ENCODE data around the gene STK16. TPM values are rescaled to one million over a fixed set of nuclear protein-coding genes. Genes with fewer than 3 reads are reported as not detected.

Gene STK16
- total and polyA plus RNA-seq, 4 donors, result 5.8 to 44.3 (median 23.7) TPM

- H3K36me3 ChIP-seq (ENCODE audit: control insufficient read depth in 4 of 4, insufficient read depth in 3 of 4, low read depth in 1 of 4, low read length in 3 of 4), result peaks cover 8 to 45% (median 38%) of the 10 kb centered on the region in 4 donors
- H3K9me3 ChIP-seq (ENCODE audit: control insufficient read depth in 4 of 4, low read length in 3 of 4), result no peaks in the 10 kb centered on the region
- no peak for TF ChIP-seq HNF4A (conservative IDR thresholded peaks at IDR 0.05)
- no peak for TF ChIP-seq EGR1 (IDR thresholded peaks at IDR 0.05; ENCODE audit: low read depth in 2 of 2)
- TF ChIP-seq YY1 (IDR thresholded peaks at IDR 0.05), result no peak
- TF ChIP-seq, protein P1, sequence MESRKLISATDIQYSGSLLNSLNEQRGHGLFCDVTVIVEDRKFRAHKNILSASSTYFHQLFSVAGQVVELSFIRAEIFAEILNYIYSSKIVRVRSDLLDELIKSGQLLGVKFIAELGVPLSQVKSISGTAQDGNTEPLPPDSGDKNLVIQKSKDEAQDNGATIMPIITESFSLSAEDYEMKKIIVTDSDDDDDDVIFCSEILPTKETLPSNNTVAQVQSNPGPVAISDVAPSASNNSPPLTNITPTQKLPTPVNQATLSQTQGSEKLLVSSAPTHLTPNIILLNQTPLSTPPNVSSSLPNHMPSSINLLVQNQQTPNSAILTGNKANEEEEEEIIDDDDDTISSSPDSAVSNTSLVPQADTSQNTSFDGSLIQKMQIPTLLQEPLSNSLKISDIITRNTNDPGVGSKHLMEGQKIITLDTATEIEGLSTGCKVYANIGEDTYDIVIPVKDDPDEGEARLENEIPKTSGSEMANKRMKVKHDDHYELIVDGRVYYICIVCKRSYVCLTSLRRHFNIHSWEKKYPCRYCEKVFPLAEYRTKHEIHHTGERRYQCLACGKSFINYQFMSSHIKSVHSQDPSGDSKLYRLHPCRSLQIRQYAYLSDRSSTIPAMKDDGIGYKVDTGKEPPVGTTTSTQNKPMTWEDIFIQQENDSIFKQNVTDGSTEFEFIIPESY (IDR thresholded peaks at IDR 0.05), result no peak
- TF ChIP-seq RXRA (IDR thresholded peaks at IDR 0.05), result no peak
- TF ChIP-seq HNF4G (IDR thresholded peaks at IDR 0.05), result no peak
- TF ChIP-seq, protein P2, sequence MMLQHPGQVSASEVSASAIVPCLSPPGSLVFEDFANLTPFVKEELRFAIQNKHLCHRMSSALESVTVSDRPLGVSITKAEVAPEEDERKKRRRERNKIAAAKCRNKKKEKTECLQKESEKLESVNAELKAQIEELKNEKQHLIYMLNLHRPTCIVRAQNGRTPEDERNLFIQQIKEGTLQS (IDR thresholded peaks at IDR 0.05), result no peak
- no peak overlapping the region for H3K9ac ChIP-seq (ENCODE audit: low read depth in 1 of 2, low read length in 2 of 2)
- H3K4me3 ChIP-seq (ENCODE audit: low read depth in 1 of 3, low read length in 3 of 3), result no peak overlapping the region
- no peaks in the 10 kb centered on the region for H3K27me3 ChIP-seq (ENCODE audit: control insufficient read depth in 4 of 4, insufficient read depth in 4 of 4, low read length in 3 of 4)
- no peak overlapping the region for H3K27ac ChIP-seq (ENCODE audit: low read depth in 1 of 2, low read length in 2 of 2)
- peaks cover 7 to 22% (median 13%) of the 10 kb centered on the region in 4 donors for H3K4me1 ChIP-seq (ENCODE audit: control insufficient read depth in 4 of 4, insufficient read depth in 4 of 4, low read length in 3 of 4)
- DNase-seq (ENCODE audit: low spot score), result no peak
- WGBS, result 95% methylated on average over 5 of the region's 5 CpGs
Observed at GRCh38 chr2:219282375-219282774, 37.1 kb downstream of the STK16 start.

DNA sequence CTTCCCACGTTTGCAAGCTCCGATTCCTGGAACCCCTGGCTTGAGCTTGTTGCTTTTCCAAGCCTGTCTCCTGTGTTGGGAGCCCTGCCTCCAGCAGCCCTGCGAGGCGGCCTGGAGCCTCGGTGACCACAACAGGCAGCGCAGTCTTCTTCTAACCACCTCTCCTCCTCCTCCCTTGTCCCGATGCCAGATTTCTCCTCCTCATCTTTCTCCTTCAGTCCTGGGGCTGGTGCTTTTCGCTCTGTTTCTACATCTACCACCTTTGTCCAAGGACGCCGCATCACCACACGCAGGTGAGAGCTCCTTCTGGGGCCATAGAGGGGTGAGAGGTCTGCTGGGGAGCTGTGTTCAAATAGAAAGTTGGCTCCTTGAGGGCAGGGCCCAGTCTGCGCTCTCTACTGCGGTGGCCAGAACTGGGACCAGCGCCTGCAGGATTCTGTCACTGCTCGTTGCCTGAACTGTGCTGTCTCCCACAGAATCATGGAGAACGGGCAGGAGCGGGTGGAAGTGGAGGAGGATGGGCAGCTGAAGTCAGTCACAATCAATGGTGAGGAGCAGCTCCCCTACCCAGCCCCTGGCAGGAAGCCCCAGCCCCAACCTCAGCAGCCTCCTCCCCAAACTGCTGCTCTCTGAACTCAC is 37.8 kb downstream of the STK16 start:
- DNase-seq (ENCODE audit: low spot score), result no peak
- no peaks in the 10 kb centered on the region for H3K9me3 ChIP-seq (ENCODE audit: control insufficient read depth in 4 of 4, low read length in 3 of 4)
- no peak for TF ChIP-seq GABPA (IDR thresholded peaks at IDR 0.05 in 1 of 2, conservative IDR thresholded peaks at IDR 0.05 in 1 of 2)
- TF ChIP-seq, protein P3, sequence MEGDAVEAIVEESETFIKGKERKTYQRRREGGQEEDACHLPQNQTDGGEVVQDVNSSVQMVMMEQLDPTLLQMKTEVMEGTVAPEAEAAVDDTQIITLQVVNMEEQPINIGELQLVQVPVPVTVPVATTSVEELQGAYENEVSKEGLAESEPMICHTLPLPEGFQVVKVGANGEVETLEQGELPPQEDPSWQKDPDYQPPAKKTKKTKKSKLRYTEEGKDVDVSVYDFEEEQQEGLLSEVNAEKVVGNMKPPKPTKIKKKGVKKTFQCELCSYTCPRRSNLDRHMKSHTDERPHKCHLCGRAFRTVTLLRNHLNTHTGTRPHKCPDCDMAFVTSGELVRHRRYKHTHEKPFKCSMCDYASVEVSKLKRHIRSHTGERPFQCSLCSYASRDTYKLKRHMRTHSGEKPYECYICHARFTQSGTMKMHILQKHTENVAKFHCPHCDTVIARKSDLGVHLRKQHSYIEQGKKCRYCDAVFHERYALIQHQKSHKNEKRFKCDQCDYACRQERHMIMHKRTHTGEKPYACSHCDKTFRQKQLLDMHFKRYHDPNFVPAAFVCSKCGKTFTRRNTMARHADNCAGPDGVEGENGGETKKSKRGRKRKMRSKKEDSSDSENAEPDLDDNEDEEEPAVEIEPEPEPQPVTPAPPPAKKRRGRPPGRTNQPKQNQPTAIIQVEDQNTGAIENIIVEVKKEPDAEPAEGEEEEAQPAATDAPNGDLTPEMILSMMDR (IDR thresholded peaks at IDR 0.05; ENCODE audit: low read depth, low read length, missing input control), result no peak
- no peak for TF ChIP-seq FOXA1 (IDR thresholded peaks at IDR 0.05)
- no peak for TF ChIP-seq HNF4A (conservative IDR thresholded peaks at IDR 0.05)
- no peak for TF ChIP-seq SP1 (IDR thresholded peaks at IDR 0.05)
- TF ChIP-seq YY1 (IDR thresholded peaks at IDR 0.05), result no peak
- TF ChIP-seq NR2F2 (IDR thresholded peaks at IDR 0.05), result no peak
- TF ChIP-seq, protein P1 (IDR thresholded peaks at IDR 0.05), result no peak
- no peak for TF ChIP-seq FOXA2 (IDR thresholded peaks at IDR 0.05)
- no peak for TF ChIP-seq TAF1 (conservative IDR thresholded peaks at IDR 0.05)
- TF ChIP-seq, protein P4, sequence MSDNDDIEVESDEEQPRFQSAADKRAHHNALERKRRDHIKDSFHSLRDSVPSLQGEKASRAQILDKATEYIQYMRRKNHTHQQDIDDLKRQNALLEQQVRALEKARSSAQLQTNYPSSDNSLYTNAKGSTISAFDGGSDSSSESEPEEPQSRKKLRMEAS (IDR thresholded peaks at IDR 0.05), result no peak
- no peak for TF ChIP-seq RXRA (IDR thresholded peaks at IDR 0.05)
- TF ChIP-seq, protein P2 (IDR thresholded peaks at IDR 0.05), result no peak
- H3K4me3 ChIP-seq (ENCODE audit: low read depth in 1 of 3, low read length in 3 of 3), result no peak overlapping the region
- no peak overlapping the region for H3K9ac ChIP-seq (ENCODE audit: low read depth in 1 of 2, low read length in 2 of 2)
- H3K27me3 ChIP-seq (ENCODE audit: control insufficient read depth in 4 of 4, insufficient read depth in 4 of 4, low read length in 3 of 4), result no peaks in the 10 kb centered on the region
- peaks cover 8 to 45% (median 38%) of the 10 kb centered on the region in 4 donors for H3K36me3 ChIP-seq (ENCODE audit: control insufficient read depth in 4 of 4, insufficient read depth in 3 of 4, low read depth in 1 of 4, low read length in 3 of 4)
- 95% methylated on average over 17 of the region's 17 CpGs for WGBS
- no peak overlapping the region for H3K27ac ChIP-seq (ENCODE audit: low read depth in 1 of 2, low read length in 2 of 2)
- peaks cover 3 to 15% (median 9%) of the 10 kb centered on the region in 4 donors for H3K4me1 ChIP-seq (ENCODE audit: control insufficient read depth in 4 of 4, insufficient read depth in 4 of 4, low read length in 3 of 4)

Data from liver (tissue), 9 donors.